Caki2 (cell line): ENCODE measurements around the gene GEMIN2. TPM values are rescaled to one million over a fixed set of nuclear protein-coding genes. Genes with fewer than 3 reads are reported as not detected.
"Not testable (repeated sequence)": the region's sequence is repeated elsewhere in the genome, so short reads cannot be mapped to it uniquely, and the experiment has no call there.

Experiments used
- DNase-seq: peaks from one replicate; pipeline ENCODE4 v3.0.0-alpha.2; 2015; ENCODE audit warnings: low read depth
- in situ Hi-C: cut with HindIII; loops from 2 replicates; pipeline ENCODE4 v1.10.0; 2016; ENCODE audit warnings: low sequenced_read_pairs, low pct_unique_long_range_greater_than_20kb, mixed read lengths
- total RNA-seq: library from RNA; depleted of rRNA; stranded (reverse); fragments of >200 nt; shearing (Covaris generic); gene quantifications from 2 replicates; pipeline ENCODE4 v1.2.3, GENCODE V29; 2014; ENCODE audit warnings: low replicate concordance; rRNA removed

Gene GEMIN2, protein sequence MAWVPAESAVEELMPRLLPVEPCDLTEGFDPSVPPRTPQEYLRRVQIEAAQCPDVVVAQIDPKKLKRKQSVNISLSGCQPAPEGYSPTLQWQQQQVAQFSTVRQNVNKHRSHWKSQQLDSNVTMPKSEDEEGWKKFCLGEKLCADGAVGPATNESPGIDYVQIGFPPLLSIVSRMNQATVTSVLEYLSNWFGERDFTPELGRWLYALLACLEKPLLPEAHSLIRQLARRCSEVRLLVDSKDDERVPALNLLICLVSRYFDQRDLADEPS
- total RNA-seq: 48.2 and 88.7 TPM in 2 replicates

DNA sequence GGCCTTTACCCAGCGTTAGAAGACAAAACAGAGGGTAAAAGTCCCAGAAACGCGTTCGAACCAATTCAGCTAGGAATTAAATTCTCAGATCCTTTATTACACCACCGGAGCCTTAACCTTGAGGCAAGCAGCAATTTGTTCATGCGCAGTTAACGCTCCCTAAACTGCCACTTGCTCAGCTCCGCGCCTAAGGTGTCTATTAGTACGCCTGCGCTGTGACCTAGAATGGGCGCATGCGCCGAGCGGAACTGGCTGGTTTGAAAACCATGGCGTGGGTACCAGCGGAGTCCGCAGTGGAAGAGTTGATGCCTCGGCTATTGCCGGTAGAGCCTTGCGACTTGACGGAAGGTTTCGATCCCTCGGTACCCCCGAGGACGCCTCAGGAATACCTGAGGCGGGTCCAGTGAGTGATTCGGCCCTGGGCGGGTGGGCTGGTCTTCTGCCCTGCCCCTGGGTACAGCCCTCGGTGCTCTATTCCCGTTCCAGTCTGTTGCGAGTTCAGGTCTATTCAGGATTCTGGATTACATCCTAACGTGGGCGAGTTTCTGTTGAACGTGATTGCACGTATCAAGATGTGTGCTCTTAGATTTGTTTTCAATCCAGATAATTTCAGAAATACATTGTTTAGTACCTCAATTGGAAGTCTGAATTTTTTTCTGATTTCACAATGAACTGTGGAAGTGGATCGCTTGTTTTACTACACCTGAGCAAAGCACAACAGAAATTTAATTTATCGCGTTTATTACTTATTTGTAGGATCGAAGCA lies at the start of gene GEMIN2:
GEMIN2 (plus strand) TSS at position 251 of the 766 bp plus-strand sequence; CDS start at position 267, 16 bp downstream.
- in situ Hi-C loops: no loop called here
- DNase-seq: peak; percentile 82

GRCh38 chr14:39069169-39069805 lies 44.8 kb upstream of the GEMIN2 start:
- in situ Hi-C loops, DNase-seq: not testable (repeated sequence)

- no peak for DNase-seq
- in situ Hi-C loops: no loop called here
These were observed 44.2 kb upstream of the GEMIN2 start for GRCh38 chr14:39069923-39070322.

- in situ Hi-C loops: no loop called here
- no peak for DNase-seq
These were observed 43.0 kb upstream of the GEMIN2 start for GRCh38 chr14:39071096-39071495.

DNA sequence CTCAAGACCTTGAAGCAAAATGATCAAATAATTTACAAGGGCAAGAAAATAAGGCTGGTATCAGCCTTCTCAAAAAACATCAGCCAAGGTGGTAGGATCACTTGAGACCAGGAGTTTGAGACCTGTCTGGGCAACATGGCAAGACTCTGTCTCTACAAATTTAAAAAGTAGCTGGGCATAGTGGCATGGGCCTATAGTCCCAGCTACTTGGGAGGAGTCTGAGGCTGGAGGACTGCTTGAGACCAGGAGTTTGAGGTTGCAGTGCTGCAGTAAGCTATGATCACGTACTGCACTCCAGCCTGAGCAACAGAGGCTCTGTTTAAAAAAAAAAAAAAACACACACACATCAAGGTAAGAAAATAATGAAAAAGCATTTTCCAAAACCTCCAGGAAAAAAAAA lies 33.2 kb upstream of the GEMIN2 start:
- in situ Hi-C loops: no loop called here
- DNase-seq: no peak

GRCh38 chr14:39083127-39083526 lies 31.0 kb upstream of the GEMIN2 start:
- in situ Hi-C loops: no loop called here
- DNase-seq: no peak

GRCh38 chr14:39085933-39086332 lies 28.2 kb upstream of the GEMIN2 start:
- in situ Hi-C loops: no loop called here
- DNase-seq: no peak

- no peak for DNase-seq
- in situ Hi-C loops: no loop called here
These were observed 26.6 kb upstream of the GEMIN2 start for GRCh38 chr14:39087493-39087892.

GRCh38 chr14:39090548-39091111 lies 23.5 kb upstream of the GEMIN2 start:
- in situ Hi-C loops: no loop called here

GRCh38 chr14:39091716-39092115 lies 22.4 kb upstream of the GEMIN2 start:
- no peak for DNase-seq
- in situ Hi-C loops: no loop called here

More at GRCh38 chr14:39090548-39091111, 23.5 kb upstream of the GEMIN2 start:
- DNase-seq: no peak

GRCh38 chr14:39094515-39094914 lies 19.6 kb upstream of the GEMIN2 start:
- DNase-seq: no peak
- in situ Hi-C loops: no loop called here

GRCh38 chr14:39097159-39097558 lies 17.0 kb upstream of the GEMIN2 start:
- no peak for DNase-seq
- in situ Hi-C loops: no loop called here

GRCh38 chr14:39099215-39099614 lies 14.9 kb upstream of the GEMIN2 start:
- in situ Hi-C loops, DNase-seq: not testable (repeated sequence)

- in situ Hi-C loops: no loop called here
- no peak for DNase-seq
These were observed 14.4 kb upstream of the GEMIN2 start for GRCh38 chr14:39099748-39100147.

- DNase-seq: peak; percentile 65
- in situ Hi-C loops: no loop called here
These were observed 11.7 kb upstream of the GEMIN2 start for GRCh38 chr14:39102265-39102968.

GRCh38 chr14:39102969-39103957 lies 10.9 kb upstream of the GEMIN2 start, which contains the start of gene SEC23A:
Gene SEC23A, minus strand, starts transcription at chr14:39103235. Its CDS starts 7,117 bp downstream, at chr14:39096118.
- peak; percentile 89 for DNase-seq
- in situ Hi-C loops: no loop called here
